WTC11 (cell line): ENCODE results near the gene GLOD4. TPM values are rescaled to one million over a fixed set of nuclear protein-coding genes. Genes with fewer than 3 reads are reported as not detected.

Source experiments
- ATF3 ChIP-seq: sonication (generic); formaldehyde crosslinking; conservative IDR thresholded peaks from 2 replicates; pipeline ENCODE4 v1.8.1; 2022; ENCODE audit warnings: mild to moderate bottlenecking, missing genetic modification reagents
- CBFB ChIP-seq: sonication (generic); formaldehyde crosslinking; IDR thresholded peaks from 2 replicates; pipeline ENCODE4 v1.8.1; 2022; ENCODE audit warnings: mild to moderate bottlenecking, low read depth, missing genetic modification reagents
- CDX4 ChIP-seq: fragments of 250-450 bp; sonication (Bioruptor Pico); IDR thresholded peaks from 2 replicates; pipeline ENCODE4 v1.9.0; 2021; ENCODE audit warnings: moderate library complexity, mild to moderate bottlenecking, inconsistent platforms, borderline replicate concordance
- CREB1 ChIP-seq: sonication (generic); formaldehyde crosslinking; IDR thresholded peaks from 2 replicates; pipeline ENCODE4 v1.8.0; 2023; ENCODE audit warnings: mild to moderate bottlenecking, missing genetic modification reagents
- CREM ChIP-seq: sonication (generic); formaldehyde crosslinking; IDR thresholded peaks from 2 replicates; pipeline ENCODE4 v1.8.1; 2022; ENCODE audit warnings: mild to moderate bottlenecking, missing genetic modification reagents, moderate library complexity
- CTCF ChIP-seq: fragments of 200-600 bp; IDR thresholded peaks from 2 replicates; pipeline ENCODE4 v1.8.0; 2022; ENCODE audit warnings: antibody characterized with exemption
- E2F1 ChIP-seq: sonication (generic); formaldehyde crosslinking; IDR thresholded peaks from 2 replicates; pipeline ENCODE4 v1.8.0; 2022; ENCODE audit warnings: mild to moderate bottlenecking, missing genetic modification reagents
- E2F4 ChIP-seq: sonication (generic); formaldehyde crosslinking; IDR thresholded peaks from 2 replicates; pipeline ENCODE4 v1.8.1; 2022; ENCODE audit warnings: low read depth, mild to moderate bottlenecking, moderate library complexity, missing genetic modification reagents, borderline replicate concordance
- ESRRA ChIP-seq: sonication (generic); formaldehyde crosslinking; IDR thresholded peaks from 2 replicates; pipeline ENCODE4 v1.8.1; 2022; ENCODE audit warnings: mild to moderate bottlenecking, missing genetic modification reagents, borderline replicate concordance
- GRHL2 ChIP-seq: fragments of 250-450 bp; sonication (Bioruptor Pico); IDR thresholded peaks from 2 replicates; pipeline ENCODE4 v1.8.0; 2022; ENCODE audit warnings: mild to moderate bottlenecking, moderate library complexity; ENCODE audit not compliant: insufficient replicate concordance, severe bottlenecking
- IRF1 ChIP-seq: sonication (generic); formaldehyde crosslinking; IDR thresholded peaks from 2 replicates; pipeline ENCODE4 v1.8.0; 2023; ENCODE audit warnings: missing genetic modification reagents
- JAZF1 ChIP-seq: fragments of 250-450 bp; sonication (Bioruptor Pico); IDR thresholded peaks from 2 replicates; pipeline ENCODE4 v1.9.0; 2021; ENCODE audit warnings: moderate library complexity, mild to moderate bottlenecking, inconsistent platforms
- MAX ChIP-seq: sonication (generic); formaldehyde crosslinking; IDR thresholded peaks from 2 replicates; pipeline ENCODE4 v1.8.0; 2022; ENCODE audit warnings: mild to moderate bottlenecking, missing genetic modification reagents
- MXD4 ChIP-seq: fragments of 250-450 bp; sonication (Bioruptor Pico); IDR thresholded peaks from 2 replicates; pipeline ENCODE4 v1.8.0; 2021; ENCODE audit warnings: mild to moderate bottlenecking, moderate library complexity, borderline replicate concordance
- NFATC4 ChIP-seq: fragments of 250-450 bp; sonication (Bioruptor Pico); IDR thresholded peaks from 2 replicates; pipeline ENCODE4 v1.9.0; 2021; ENCODE audit warnings: mild to moderate bottlenecking
- NR1H2 ChIP-seq: sonication (generic); formaldehyde crosslinking; IDR thresholded peaks from 2 replicates; pipeline ENCODE4 v1.9.0; 2021; ENCODE audit warnings: mild to moderate bottlenecking, moderate library complexity, missing genetic modification reagents
- SOX15 ChIP-seq: fragments of 250-450 bp; sonication (Bioruptor Pico); IDR thresholded peaks from 2 replicates; pipeline ENCODE4 v1.9.0; 2021; ENCODE audit warnings: mild to moderate bottlenecking
- STAT6 ChIP-seq: sonication (generic); formaldehyde crosslinking; conservative IDR thresholded peaks from 2 replicates; pipeline ENCODE4 v1.8.1; 2023; ENCODE audit warnings: mild to moderate bottlenecking, low read depth, missing genetic modification reagents, moderate library complexity
- TEAD4 ChIP-seq: sonication (generic); formaldehyde crosslinking; IDR thresholded peaks from 2 replicates; pipeline ENCODE4 v1.8.0; 2022; ENCODE audit warnings: mild to moderate bottlenecking, missing genetic modification reagents
- ZNF232 ChIP-seq: sonication (generic); formaldehyde crosslinking; IDR thresholded peaks from 2 replicates; pipeline ENCODE4 v1.8.0; 2022; ENCODE audit warnings: mild to moderate bottlenecking, missing genetic modification reagents
- ZNF317 ChIP-seq: sonication (generic); formaldehyde crosslinking; IDR thresholded peaks from 2 replicates; pipeline ENCODE4 v1.8.1; 2023; ENCODE audit warnings: low read depth, mild to moderate bottlenecking, moderate library complexity, missing genetic modification reagents, borderline replicate concordance
- ZNF416 ChIP-seq: fragments of 250-450 bp; sonication (Bioruptor Pico); IDR thresholded peaks from 2 replicates; pipeline ENCODE4 v1.9.0; 2021; ENCODE audit warnings: mild to moderate bottlenecking, inconsistent platforms
- ZNF423 ChIP-seq: fragments of 250-450 bp; sonication (Bioruptor Pico); IDR thresholded peaks from 2 replicates; pipeline ENCODE4 v2.1.2; 2022; ENCODE audit warnings: mild to moderate bottlenecking, moderate library complexity
- ZNF425 ChIP-seq: fragments of 250-450 bp; sonication (Bioruptor Pico); conservative IDR thresholded peaks from 2 replicates; pipeline ENCODE4 v1.9.0; 2021; ENCODE audit warnings: mild to moderate bottlenecking
- ZNF512 ChIP-seq: sonication (generic); formaldehyde crosslinking; IDR thresholded peaks from 2 replicates; pipeline ENCODE4 v1.8.1; 2022; ENCODE audit warnings: missing genetic modification reagents, borderline replicate concordance
- total RNA-seq: library from RNA; stranded (reverse); gene quantifications from 3 replicates; pipeline ENCODE4 v1.2.3, GENCODE V29; 2021

The GLOD4 gene
- total RNA-seq, 1 experiment from 2014 or later: 69.0 TPM

- TF ChIP-seq E2F4 (CRISPR knock-in tag): peak; percentile 79
- no peak for TF ChIP-seq NR1H2
- TF ChIP-seq ZNF423 (CRISPR knock-in tag): no peak
- peak; percentile 95 for TF ChIP-seq ZNF232 (CRISPR knock-in tag)
- TF ChIP-seq ZNF425 (CRISPR knock-in tag): no peak
- no peak for TF ChIP-seq TEAD4 (CRISPR knock-in tag)
- peak; percentile 100 for TF ChIP-seq CREM
- no peak for TF ChIP-seq ZNF512 (CRISPR knock-in tag)
- TF ChIP-seq ZNF317 (CRISPR knock-in tag): no peak
- no peak for TF ChIP-seq E2F1 (CRISPR knock-in tag)
- no peak for TF ChIP-seq CDX4 (CRISPR knock-in tag)
- TF ChIP-seq IRF1 (CRISPR knock-in tag): peak; percentile 52; the same call in 1 of the 2 replicates
- no peak for TF ChIP-seq MXD4
- TF ChIP-seq JAZF1: no peak
- no peak for TF ChIP-seq ATF3 (CRISPR knock-in tag)
- no peak for TF ChIP-seq CTCF
- TF ChIP-seq SOX15 (CRISPR knock-in tag): no peak
- TF ChIP-seq ZNF416 (CRISPR knock-in tag): no peak
- no peak for TF ChIP-seq CBFB (CRISPR knock-in tag)
- peak; percentile 96 for TF ChIP-seq CREB1 (CRISPR knock-in tag)
- TF ChIP-seq GRHL2 (CRISPR knock-in tag): no peak
- TF ChIP-seq NFATC4 (CRISPR knock-in tag): no peak
- no peak for TF ChIP-seq ESRRA (CRISPR knock-in tag)
- TF ChIP-seq MAX (CRISPR knock-in tag): peak; percentile 97
- TF ChIP-seq STAT6 (CRISPR knock-in tag): no peak
These were observed at the start of gene GLOD4, which contains the start of gene MRM3 (continued) for GRCh38 chr17:781805-782731.
